ENCODE data around the gene CDC25C.

The CDC25C gene

DNA sequence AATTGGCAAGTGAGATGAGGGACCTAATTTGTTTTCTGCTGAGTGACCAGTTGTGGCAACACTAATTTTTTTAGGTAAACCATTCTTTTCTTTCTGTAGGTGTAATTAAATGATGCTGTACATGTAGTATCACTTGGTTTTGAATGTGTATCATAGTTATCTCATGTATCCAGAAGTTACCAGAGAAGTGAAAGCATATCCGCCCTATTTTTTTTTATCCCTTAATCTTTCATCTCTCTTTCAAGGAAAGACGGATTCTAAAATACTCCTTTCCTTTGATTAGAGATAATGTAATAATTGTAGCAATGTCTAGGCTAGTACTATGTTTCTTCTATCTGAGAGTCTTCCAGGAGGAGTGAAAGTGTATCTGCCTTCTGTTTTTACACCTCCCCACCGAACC lies 28.0 kb upstream of the CDC25C start:
- no peaks in the 10 kb centered on the region for H3K27me3 ChIP-seq (ENCODE audit: insufficient read depth, poor library complexity, severe bottlenecking)
- H3K9me3 ChIP-seq (ENCODE audit: severe bottlenecking): no peaks in the 10 kb centered on the region
- no peak for DNase-seq (ENCODE audit: low spot score)
- no peak overlapping the region for H3K27ac ChIP-seq (ENCODE audit: poor library complexity, severe bottlenecking)
- ATAC-seq (ENCODE audit: low read depth): no peak
- no peak overlapping the region for H3K4me3 ChIP-seq (ENCODE audit: severe bottlenecking)
- peaks cover 9% of the 10 kb centered on the region for H3K4me1 ChIP-seq (ENCODE audit: insufficient read depth, poor library complexity, severe bottlenecking)
- 0 out of 2 replicates have a peak, but pooled peaks cover 3% of the 10 kb centered on the region for H3K36me3 ChIP-seq (ENCODE audit: low read depth)
- TF ChIP-seq CTCF (IDR thresholded peaks at IDR 0.05; ENCODE audit: poor library complexity, severe bottlenecking): no peak

DNA sequence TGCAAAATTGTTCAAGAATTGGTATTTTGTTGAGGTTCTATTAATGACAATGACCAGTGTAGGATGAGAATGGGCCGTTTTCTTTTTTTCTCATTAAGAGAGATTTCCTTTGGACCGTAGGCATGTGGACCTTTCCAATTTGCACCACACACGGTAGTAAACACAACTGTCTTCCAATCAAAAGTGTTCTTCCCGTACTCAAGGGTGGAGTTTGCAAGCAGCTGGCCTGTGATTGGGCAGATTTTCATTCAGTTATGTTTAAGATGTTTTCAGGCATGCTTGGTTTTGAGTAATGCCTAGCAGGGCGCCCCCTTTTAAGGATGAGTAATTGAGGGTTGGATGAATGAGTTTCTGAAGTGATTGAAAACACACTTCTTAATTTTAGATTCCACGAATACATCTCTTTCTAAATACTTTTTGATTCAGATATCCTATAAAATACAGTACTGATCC lies 23.3 kb upstream of the CDC25C start:
- Histone ChIP-seq H3K27me3 (ENCODE audit: insufficient read depth, poor library complexity, severe bottlenecking) (no peaks in the 10 kb centered on the region), H3K9me3 (ENCODE audit: severe bottlenecking) (peaks cover 3% of the 10 kb centered on the region), H3K27ac (ENCODE audit: poor library complexity, severe bottlenecking) (no peak overlapping the region), H3K4me3 (ENCODE audit: severe bottlenecking) (peak overlapping the region; percentile 79), H3K36me3 (ENCODE audit: low read depth) (0 out of 2 replicates have a peak, but pooled peaks cover 3% of the 10 kb centered on the region), H3K4me1 (ENCODE audit: insufficient read depth, poor library complexity, severe bottlenecking) (peaks cover 16% of the 10 kb centered on the region)
- DNase-seq (ENCODE audit: low spot score) (no peak), ATAC-seq (ENCODE audit: low read depth) (peak; percentile 68)
- TF ChIP-seq CTCF (IDR thresholded peaks at IDR 0.05; ENCODE audit: poor library complexity, severe bottlenecking): peak; percentile 39

- no peak for DNase-seq (ENCODE audit: low spot score)
- H3K4me1 ChIP-seq (ENCODE audit: insufficient read depth, poor library complexity, severe bottlenecking): peaks cover 16% of the 10 kb centered on the region
- H3K9me3 ChIP-seq (ENCODE audit: severe bottlenecking): peaks cover 3% of the 10 kb centered on the region
- ATAC-seq (ENCODE audit: low read depth): no peak
- no peaks in the 10 kb centered on the region for H3K27me3 ChIP-seq (ENCODE audit: insufficient read depth, poor library complexity, severe bottlenecking)
- H3K4me3 ChIP-seq (ENCODE audit: severe bottlenecking): peak overlapping the region; percentile 79
- peak overlapping the region; percentile 60 for H3K27ac ChIP-seq (ENCODE audit: poor library complexity, severe bottlenecking)
- no peak for TF ChIP-seq CTCF (IDR thresholded peaks at IDR 0.05; ENCODE audit: poor library complexity, severe bottlenecking)
- 0 out of 2 replicates have a peak, but pooled peaks cover 3% of the 10 kb centered on the region for H3K36me3 ChIP-seq (ENCODE audit: low read depth)
These were observed 22.8 kb upstream of the CDC25C start for GRCh38 chr5:138354387-138354786.

DNA sequence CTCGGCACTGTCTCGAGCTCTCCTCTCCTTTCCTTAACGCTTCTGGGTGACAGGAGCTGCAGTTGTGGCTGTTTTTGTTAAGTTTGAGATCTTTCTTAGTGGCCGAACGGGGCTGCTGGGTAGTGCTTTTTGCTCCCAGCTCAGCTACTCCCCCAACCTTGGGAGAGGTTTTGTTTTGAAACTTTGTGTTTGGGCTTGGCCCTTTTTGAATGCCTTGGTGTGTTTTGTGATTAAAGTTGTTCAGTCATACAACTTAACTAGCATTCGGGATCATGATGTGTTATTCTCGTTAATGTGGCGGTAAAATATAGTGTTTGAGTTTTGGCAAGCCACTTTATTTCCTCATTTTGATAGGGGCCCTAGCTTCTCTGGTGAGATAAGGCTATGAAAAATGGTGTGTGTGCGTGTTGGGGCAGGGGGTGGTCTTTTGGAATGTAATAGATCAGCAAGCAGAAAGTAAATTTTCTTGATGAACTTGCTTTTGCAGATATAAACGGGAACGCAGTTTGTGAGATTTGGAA lies 22.0 kb upstream of the CDC25C start:
- TF ChIP-seq CTCF (IDR thresholded peaks at IDR 0.05; ENCODE audit: poor library complexity, severe bottlenecking): no peak
- peak overlapping the region; percentile 60 for H3K27ac ChIP-seq (ENCODE audit: poor library complexity, severe bottlenecking)
- no peak for ATAC-seq (ENCODE audit: low read depth)
- peak overlapping the region; percentile 79 for H3K4me3 ChIP-seq (ENCODE audit: severe bottlenecking)
- no peak for DNase-seq (ENCODE audit: low spot score)
- H3K4me1 ChIP-seq (ENCODE audit: insufficient read depth, poor library complexity, severe bottlenecking): peaks cover 16% of the 10 kb centered on the region
- 0 out of 2 replicates have a peak, but pooled peaks cover 3% of the 10 kb centered on the region for H3K36me3 ChIP-seq (ENCODE audit: low read depth)
- no peaks in the 10 kb centered on the region for H3K27me3 ChIP-seq (ENCODE audit: insufficient read depth, poor library complexity, severe bottlenecking)
- peaks cover 3% of the 10 kb centered on the region for H3K9me3 ChIP-seq (ENCODE audit: severe bottlenecking)
